HG03066 (cell line): ENCODE data around the gene PRSS27.
"Not testable (repeated sequence)": the region's sequence is repeated elsewhere in the genome, so short reads cannot be mapped to it uniquely, and the experiment has no call there.

Experiments
- ATAC-seq: cut with Tn5 transposase; IDR thresholded peaks from one replicate; pipeline ENCODE4 v1.9.1; 2021; ENCODE audit warnings: low read depth; ENCODE audit not compliant: unreplicated experiment

PRSS27 gene

GRCh38 chr16:2728034-2728433 is 8.0 kb upstream of the PRSS27 start:
- no peak for ATAC-seq

DNA sequence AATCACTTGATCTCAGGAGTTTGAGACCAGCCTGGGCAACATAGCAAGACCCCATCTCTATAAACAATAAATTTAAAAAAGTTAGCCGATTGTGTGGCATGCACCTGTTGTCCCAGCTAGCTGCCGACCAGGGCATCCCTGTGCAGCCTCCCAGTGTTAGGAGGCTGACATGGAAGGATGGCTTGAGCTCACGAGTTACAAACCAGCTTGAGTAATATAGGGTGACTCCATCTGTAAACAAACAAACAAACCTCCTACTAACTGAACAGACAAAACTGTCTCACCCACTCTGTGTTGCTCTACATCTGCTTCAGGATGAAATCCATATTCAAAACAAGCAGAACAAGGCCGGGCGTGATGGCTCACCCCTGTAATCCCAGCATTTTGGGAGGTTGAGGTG is 6.9 kb upstream of the PRSS27 start:
- no peak for ATAC-seq

GRCh38 chr16:2724816-2725348 is 4.9 kb upstream of the PRSS27 start:
- no peak for ATAC-seq

DNA sequence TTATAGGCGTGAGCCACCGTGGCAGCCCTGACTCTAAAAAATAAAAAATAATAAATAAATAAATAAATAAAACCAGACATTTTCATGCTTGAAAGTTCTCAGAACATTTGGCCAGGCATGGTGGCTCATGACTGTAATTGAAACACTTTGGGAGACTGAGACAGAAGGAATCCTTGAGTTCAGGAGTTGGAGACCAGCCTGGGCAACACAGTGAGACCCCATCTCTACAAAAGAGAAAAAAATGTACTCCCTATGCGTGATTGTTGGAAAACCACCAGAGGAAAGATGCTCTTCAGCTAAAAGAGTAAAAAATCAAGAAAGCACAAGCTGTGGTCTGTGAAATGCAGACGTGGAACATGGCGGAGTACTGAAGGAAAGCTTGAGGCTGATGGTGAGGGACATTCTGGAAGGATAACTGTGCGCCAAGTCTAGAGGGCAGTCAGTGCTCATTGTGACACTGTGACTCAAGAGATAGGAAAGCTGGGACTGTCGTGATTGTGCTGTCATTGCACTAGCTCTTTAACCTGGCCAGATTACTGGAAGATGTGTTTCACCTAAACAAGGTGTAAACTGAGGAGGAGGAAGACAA is 4.2 kb upstream of the PRSS27 start:
- no peak for ATAC-seq

GRCh38 chr16:2721634-2722173 is 1.7 kb upstream of the PRSS27 start:
- not testable (repeated sequence) for ATAC-seq

GRCh38 chr16:2720719-2721633 is 952 bp upstream of the PRSS27 start:
- ATAC-seq = peak; percentile 59

DNA sequence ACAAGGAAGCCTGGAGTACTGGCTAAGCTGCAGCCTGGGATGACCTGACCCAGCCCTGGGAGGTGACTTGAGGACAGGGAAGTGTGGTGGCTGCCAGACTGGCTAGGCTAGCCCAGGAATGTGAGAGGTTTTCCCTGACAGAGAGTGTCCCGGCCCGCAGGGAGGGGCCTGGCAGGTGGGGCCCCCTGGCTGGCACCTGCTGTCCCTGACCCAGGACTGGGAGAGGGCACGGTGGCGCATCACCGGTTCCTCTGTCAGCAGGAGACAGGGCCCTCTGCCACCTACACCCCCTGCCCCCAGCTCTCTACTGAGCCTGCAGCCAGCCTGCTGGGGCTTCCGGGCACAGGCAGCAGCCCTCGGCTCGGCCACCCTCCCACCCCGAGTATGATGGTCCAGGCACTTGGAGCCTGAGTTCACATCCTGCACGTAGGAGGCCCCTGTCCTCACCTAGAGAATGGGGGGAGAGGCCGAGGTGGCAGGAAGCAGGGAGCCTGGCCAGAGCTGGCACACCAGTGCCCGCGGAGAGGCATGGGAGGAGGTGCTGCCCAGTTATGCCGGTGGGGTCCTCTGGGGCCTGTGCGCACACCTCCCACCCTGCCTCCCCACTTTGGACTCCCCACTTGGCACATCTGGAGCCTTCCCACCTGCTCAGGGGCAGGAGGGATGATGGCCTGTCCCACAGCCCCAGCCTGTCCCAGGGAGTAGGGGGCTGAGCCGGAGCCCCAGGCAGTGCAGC is 528 bp downstream of the PRSS27 start:
- ATAC-seq = no peak

GRCh38 chr16:2717383-2718263 is 2.4 kb downstream of the PRSS27 start:
- ATAC-seq = no peak

- ATAC-seq = no peak
These were observed 3.1 kb downstream of the PRSS27 start for GRCh38 chr16:2716948-2717347.

GRCh38 chr16:2715966-2716885 is 3.8 kb downstream of the PRSS27 start:
- no peak for ATAC-seq

GRCh38 chr16:2715519-2715918 is 4.5 kb downstream of the PRSS27 start:
- no peak for ATAC-seq

GRCh38 chr16:2715064-2715463 is 5.0 kb downstream of the PRSS27 start:
- no peak for ATAC-seq

- ATAC-seq = no peak
These were observed 5.8 kb downstream of the PRSS27 start for GRCh38 chr16:2713985-2714774.

DNA sequence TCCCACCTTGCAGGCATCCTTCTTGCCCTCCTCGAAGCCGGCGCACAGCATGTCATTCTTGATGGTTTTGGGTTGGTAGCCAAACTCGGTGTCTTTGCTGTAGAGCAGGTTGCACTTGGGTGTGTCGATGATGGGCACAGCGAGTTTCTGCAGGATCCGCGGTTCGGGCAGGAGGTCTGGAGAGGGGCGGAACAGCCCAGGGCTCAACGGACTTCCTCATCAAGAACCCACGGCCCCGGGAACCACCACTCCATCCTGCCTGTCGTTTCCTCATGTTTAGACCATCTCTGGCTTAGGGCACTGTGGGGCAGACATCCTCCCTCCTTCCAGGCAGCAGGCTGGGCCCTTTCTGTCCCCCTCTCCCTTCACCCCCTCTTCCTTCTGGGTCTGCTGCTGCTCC is 6.5 kb downstream of the PRSS27 start:
- ATAC-seq = no peak

- no peak for ATAC-seq
These were observed 7.5 kb downstream of the PRSS27 start for GRCh38 chr16:2712546-2712945.

DNA sequence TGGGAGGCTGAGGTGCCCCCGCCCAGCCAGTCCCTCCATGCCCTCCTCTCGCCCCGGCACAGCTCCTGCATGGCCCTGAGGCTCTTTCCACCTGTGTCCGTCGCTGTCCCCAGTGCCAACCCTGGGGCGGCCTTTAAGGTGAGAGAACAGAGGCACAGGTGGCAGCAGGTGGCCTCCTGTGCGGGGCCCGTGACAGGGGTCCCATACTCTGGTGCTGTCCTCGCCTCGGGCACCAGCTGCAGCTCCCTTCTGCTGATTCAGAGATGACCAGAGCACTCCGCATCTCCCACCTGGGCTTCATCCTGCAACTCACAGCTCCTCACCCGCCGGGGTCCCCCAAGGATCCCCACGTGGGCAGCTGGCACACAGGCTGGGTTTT is 8.0 kb downstream of the PRSS27 start:
- ATAC-seq = no peak

GRCh38 chr16:2711370-2712062 is 8.5 kb downstream of the PRSS27 start:
- no peak for ATAC-seq
